Stromal cell of bone marrow (primary cell): Measurements from ENCODE around the gene PRSS2.
"Not testable (repeated sequence)": the region's sequence is repeated elsewhere in the genome, so short reads cannot be mapped to it uniquely, and the experiment has no call there.

Source experiments
- DNase-seq: peaks from one replicate; pipeline ENCODE4 v3.0.0-alpha.2; 2012; ENCODE audit warnings: low read depth

Gene PRSS2

DNA sequence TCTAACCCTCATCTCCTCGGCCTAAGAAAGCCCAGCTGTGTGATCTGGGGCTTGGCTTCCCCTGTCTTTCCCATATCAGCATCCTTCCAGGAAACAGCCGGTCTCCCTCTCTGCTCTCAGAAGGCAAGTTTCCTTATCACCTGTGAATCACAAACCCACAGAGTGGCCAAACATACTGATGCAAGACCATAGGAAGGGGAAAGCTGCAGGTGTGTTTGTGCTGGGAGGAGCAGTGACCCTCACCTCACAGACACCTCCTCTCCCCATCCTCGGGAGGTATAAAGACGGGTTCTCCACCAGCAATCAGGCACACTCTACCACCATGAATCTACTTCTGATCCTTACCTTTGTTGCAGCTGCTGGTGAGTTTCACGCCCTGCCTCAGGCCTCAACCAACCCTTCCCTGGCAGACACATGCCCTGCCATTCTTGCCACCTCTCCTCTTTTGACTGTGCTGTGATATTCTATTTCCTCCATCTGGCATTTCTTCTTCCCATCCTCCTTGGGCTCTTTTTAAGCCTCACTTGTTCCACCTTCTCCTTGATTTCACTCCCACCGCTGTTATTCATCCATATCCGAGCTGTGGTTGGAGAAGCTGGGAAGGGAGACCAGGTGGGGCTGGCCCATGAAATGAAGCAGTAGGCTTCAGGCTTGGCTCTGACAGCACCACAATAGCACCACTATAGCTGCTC is at the start of gene PRSS2:
Gene PRSS2, plus strand, starts transcription at position 310 of the 692 bp plus-strand sequence. Its CDS starts 13 bp downstream, at position 323.
- no peak for DNase-seq

DNA sequence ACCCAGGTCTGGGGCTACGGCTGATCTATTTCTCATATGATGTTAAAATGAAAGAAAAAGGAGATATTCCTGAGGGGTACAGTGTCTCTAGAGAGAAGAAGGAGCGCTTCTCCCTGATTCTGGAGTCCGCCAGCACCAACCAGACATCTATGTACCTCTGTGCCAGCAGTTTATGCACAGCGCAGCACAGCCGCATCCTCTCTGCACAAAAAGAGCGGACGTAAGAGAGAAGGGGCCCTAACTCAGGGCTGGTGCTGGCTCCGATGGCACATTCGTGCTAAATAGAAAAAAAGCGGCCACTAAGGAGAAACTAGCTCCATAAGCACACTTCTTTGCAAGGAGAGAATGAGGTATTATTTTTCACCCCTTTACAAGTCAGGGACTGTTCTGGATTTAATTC is 49.8 kb upstream of the PRSS2 start:
- no peak for DNase-seq

DNA sequence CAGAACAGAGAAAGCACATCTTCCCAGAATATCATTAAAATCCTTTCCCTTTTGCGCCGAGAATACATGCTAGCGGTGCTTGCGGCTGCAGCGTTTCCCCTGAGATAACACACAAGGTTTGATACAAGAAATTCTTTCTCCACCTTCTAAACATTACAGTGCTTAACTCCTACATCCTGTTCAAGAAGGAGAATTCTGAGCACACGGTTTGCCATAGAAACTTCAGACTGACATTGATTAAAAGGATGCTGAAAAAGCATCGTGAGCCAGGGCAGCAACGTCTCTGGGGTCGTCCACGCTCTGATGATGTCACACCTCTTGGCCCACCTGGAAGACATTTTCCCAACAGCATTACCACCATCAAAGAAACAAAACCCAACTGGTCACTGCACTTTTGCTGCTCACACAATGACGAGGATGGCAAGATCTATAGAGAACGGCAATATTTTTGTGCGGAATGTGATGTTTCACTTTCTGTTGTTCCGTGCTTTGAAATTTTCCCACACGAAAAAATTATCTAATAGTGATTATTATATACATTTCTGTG is 48.4 kb upstream of the PRSS2 start:
- no peak for DNase-seq

GRCh38 chr7:142733271-142733670 is 37.5 kb upstream of the PRSS2 start:
- DNase-seq = no peak

- DNase-seq = no peak
Measured at GRCh38 chr7:142739923-142740492, 30.8 kb upstream of the PRSS2 start.

- DNase-seq = no peak
Measured at GRCh38 chr7:142740786-142741185, 30.0 kb upstream of the PRSS2 start.

DNA sequence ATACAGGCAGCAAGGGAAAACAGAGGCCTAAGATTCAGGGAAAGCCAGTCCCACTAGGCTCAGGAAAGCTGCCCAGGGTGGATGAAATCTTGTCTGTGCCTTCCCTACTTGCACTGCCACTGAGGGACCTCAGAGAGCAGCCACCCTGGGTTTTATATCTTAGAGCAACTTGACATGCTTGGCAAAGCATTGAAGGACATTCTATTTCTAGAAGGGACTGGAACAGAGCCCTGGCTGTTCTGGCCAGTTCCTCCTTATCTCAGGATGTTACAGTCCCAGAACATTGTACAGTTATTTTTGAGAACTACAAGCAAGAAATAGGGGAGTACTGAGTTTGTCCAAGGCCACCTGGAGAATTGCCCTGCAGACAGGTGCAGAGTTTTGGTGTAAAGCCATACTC is 28.8 kb upstream of the PRSS2 start:
- DNase-seq = not testable (repeated sequence)

GRCh38 chr7:142745091-142745635 is 25.6 kb upstream of the PRSS2 start:
- no peak for DNase-seq

- DNase-seq = no peak
Measured at GRCh38 chr7:142745745-142746144, 25.0 kb upstream of the PRSS2 start.

GRCh38 chr7:142746264-142746663 is 24.5 kb upstream of the PRSS2 start:
- DNase-seq = no peak

GRCh38 chr7:142748410-142748809 is 22.4 kb upstream of the PRSS2 start:
- not testable (repeated sequence) for DNase-seq

- no peak for DNase-seq
Measured at GRCh38 chr7:142749218-142749993, 21.4 kb upstream of the PRSS2 start, which contains the start of gene PRSS1. Gene PRSS1, plus strand, starts transcription at chr7:142749472. Its CDS starts 13 bp downstream, at chr7:142749485.

- no peak for DNase-seq
Measured at GRCh38 chr7:142750321-142750938, 20.3 kb upstream of the PRSS2 start.

DNA sequence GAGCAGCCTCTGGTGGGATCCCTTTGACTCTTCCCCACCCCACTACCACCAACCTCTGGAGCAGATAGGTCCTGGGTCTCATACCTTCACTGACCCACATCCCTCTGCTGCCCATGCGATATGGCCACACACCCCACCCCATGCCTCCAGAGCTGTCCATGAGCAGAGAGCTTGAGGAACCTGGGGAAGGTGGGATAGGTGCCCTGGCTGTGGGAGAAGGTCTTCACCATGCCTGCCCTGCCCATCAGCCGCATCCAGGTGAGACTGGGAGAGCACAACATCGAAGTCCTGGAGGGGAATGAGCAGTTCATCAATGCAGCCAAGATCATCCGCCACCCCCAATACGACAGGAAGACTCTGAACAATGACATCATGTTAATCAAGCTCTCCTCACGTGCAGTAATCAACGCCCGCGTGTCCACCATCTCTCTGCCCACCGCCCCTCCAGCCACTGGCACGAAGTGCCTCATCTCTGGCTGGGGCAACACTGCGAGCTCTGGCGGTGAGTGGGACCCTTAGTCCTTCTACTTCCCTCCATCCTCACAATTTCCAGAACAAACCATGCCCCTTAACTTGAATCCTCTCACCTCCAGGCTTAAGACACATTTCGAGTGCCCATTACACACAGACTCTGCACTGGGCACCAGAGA is 19.1 kb upstream of the PRSS2 start:
- not testable (repeated sequence) for DNase-seq

DNA sequence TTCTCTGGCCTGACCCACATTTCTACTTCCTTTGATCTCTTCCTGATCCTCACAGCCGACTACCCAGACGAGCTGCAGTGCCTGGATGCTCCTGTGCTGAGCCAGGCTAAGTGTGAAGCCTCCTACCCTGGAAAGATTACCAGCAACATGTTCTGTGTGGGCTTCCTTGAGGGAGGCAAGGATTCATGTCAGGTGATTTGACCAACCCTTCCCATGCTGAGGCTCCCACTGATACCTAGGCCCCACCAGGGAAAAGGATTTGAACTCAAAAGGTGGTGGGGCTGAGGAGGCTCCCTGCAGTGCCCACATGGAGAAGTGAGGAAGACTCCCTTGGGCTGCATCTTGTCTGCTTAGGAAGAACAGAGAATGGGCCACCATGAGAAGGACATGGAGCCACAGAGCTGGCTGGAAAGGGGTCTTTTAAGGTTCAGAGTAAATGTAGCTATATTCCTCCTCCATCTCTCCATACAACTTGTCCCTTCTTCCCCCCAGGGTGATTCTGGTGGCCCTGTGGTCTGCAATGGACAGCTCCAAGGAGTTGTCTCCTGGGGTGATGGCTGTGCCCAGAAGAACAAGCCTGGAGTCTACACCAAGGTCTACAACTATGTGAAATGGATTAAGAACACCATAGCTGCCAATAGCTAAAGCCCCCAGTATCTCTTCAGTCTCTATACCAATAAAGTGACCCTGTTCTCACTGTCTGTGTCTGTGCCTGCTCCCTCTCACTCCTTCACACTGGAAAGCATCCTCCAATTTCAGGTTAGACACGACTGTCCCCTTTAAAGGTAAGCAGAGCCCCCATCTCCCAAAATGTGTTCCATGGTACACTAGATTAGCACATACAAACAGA is 18.2 kb upstream of the PRSS2 start:
- DNase-seq = no peak

- no peak for DNase-seq
Measured at GRCh38 chr7:142753366-142753765, 17.4 kb upstream of the PRSS2 start.

- not testable (repeated sequence) for DNase-seq
Measured at GRCh38 chr7:142753925-142754491, 16.8 kb upstream of the PRSS2 start.

GRCh38 chr7:142754681-142755575 is 15.8 kb upstream of the PRSS2 start:
- DNase-seq = no peak

- DNase-seq = not testable (repeated sequence)
Measured at GRCh38 chr7:142758312-142758711, 12.5 kb upstream of the PRSS2 start.
